ENCODE results near the gene ARL13B. TPM values are rescaled to one million over a fixed set of nuclear protein-coding genes. Genes with fewer than 3 reads are reported as not detected.
"Not testable (repeated sequence)": the region's sequence is repeated elsewhere in the genome, so short reads cannot be mapped to it uniquely, and the experiment has no call there.

ARL13B gene
- total and polyA plus RNA-seq, 9 donors: 6.2 to 16.3 (median 11.8) TPM

DNA sequence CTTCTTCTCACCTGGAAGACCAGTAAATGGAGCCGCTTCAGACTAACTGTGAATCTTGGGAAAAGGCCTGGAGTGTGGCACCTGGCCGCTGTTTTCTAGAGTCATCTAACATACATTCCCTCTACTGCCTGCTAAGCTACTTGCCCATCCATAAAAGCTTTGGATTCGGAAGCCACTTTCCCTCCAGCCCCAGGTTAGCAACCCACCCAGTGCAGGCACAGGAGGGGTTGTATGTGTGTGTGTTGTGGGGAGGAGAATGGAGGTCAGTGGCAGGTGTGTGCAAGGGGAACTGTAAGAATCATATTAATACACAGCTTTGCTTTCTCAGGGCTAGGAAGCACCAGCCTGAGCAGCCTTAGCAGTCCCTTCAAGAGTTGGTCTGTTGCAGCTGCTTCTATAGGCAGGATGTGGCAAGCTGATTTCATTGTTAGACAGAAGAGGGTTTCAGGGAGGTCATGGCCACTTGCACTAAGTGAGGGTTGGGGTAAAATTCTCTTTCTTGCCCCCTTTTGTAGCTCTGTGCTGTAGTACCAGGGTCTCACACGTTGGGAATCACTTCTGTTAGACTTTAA lies 91.8 kb downstream of the ARL13B start:
- Histone ChIP-seq H3K4me1 (ENCODE audit: insufficient read depth) (peaks cover 2% of the 10 kb centered on the region), H3K27ac (no peak overlapping the region), H3K36me3 (no peaks in the 10 kb centered on the region), H3K9me3 (no peaks in the 10 kb centered on the region), H3K27me3 (no peaks in the 10 kb centered on the region), H3K4me3 (no peak overlapping the region)
- no peak for TF ChIP-seq EP300 (IDR thresholded peaks at IDR 0.05)
- WGBS, 3 donors: 84 to 89% (median 89%) methylated on average over 4 of the region's 4 CpGs
- intact Hi-C loops (cut with DNase I): no loop called here
- DNase-seq: no peak

GRCh38 chr3:94076055-94076454 lies 96.1 kb downstream of the ARL13B start:
- H3K27me3 ChIP-seq: no peaks in the 10 kb centered on the region
- intact Hi-C loops (cut with DNase I): no loop called here
- H3K36me3 ChIP-seq: no peaks in the 10 kb centered on the region
- no peak for DNase-seq
- TF ChIP-seq, protein P1, sequence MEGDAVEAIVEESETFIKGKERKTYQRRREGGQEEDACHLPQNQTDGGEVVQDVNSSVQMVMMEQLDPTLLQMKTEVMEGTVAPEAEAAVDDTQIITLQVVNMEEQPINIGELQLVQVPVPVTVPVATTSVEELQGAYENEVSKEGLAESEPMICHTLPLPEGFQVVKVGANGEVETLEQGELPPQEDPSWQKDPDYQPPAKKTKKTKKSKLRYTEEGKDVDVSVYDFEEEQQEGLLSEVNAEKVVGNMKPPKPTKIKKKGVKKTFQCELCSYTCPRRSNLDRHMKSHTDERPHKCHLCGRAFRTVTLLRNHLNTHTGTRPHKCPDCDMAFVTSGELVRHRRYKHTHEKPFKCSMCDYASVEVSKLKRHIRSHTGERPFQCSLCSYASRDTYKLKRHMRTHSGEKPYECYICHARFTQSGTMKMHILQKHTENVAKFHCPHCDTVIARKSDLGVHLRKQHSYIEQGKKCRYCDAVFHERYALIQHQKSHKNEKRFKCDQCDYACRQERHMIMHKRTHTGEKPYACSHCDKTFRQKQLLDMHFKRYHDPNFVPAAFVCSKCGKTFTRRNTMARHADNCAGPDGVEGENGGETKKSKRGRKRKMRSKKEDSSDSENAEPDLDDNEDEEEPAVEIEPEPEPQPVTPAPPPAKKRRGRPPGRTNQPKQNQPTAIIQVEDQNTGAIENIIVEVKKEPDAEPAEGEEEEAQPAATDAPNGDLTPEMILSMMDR (IDR thresholded peaks at IDR 0.05): no peak
- TF ChIP-seq POLR2A (IDR thresholded peaks at IDR 0.05) (no peak), EP300 (IDR thresholded peaks at IDR 0.05) (no peak)
- WGBS, 3 donors: 93 to 97% (median 94%) methylated on average over 3 of the region's 3 CpGs
- no peak overlapping the region for H3K4me3 ChIP-seq
- no peak overlapping the region for H3K27ac ChIP-seq
- no peaks in the 10 kb centered on the region for H3K9me3 ChIP-seq
- no peaks in the 10 kb centered on the region for H3K4me1 ChIP-seq (ENCODE audit: insufficient read depth)

- DNase-seq; intact Hi-C loops (cut with DNase I); H3K9me3 ChIP-seq; H3K4me1 ChIP-seq (ENCODE audit: insufficient read depth); H3K4me3 ChIP-seq; H3K27ac ChIP-seq; H3K36me3 ChIP-seq; H3K27me3 ChIP-seq: not testable (repeated sequence)
- WGBS, 3 donors: 91 to 100% (median 97%) methylated on average over 5 of the region's 5 CpGs
Observed at GRCh38 chr3:94080552-94080951, 100.6 kb downstream of the ARL13B start.

DNA sequence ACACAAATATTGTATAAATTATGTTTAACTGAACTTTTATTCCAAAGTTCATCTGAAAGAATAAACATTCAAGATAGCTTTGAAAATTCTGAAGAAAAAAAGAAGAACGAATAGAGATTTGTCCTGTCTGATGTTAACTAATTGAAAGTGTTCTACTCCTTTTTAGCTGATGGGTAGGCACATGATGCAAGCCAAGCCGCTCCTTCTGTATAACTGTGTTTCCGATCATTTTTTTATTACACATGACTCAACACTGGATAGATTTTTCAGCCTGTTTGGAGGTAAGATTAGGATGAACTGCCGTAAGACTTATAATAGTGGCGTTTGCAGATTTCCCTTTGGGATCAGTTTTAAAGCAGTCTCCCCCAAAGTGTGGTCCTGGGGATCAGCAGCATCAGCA lies 101.9 kb downstream of the ARL13B start:
- intact Hi-C loops (cut with DNase I): no loop called here
- no peak for TF ChIP-seq EP300 (IDR thresholded peaks at IDR 0.05)
- no peak for TF ChIP-seq POLR2A (IDR thresholded peaks at IDR 0.05)
- TF ChIP-seq, protein P1 (IDR thresholded peaks at IDR 0.05): no peak
- Histone ChIP-seq H3K4me3 (no peak overlapping the region), H3K36me3 (no peaks in the 10 kb centered on the region), H3K27ac (no peak overlapping the region), H3K27me3 (no peaks in the 10 kb centered on the region), H3K9me3 (no peaks in the 10 kb centered on the region), H3K4me1 (ENCODE audit: insufficient read depth) (no peaks in the 10 kb centered on the region)
- no peak for DNase-seq
- WGBS, 3 donors: 75 to 89% (median 89%) methylated on average over 5 of the region's 5 CpGs

GRCh38 chr3:94082391-94082937 lies 102.5 kb downstream of the ARL13B start:
- TF ChIP-seq, protein P1 (IDR thresholded peaks at IDR 0.05): no peak
- no peak for TF ChIP-seq EP300 (IDR thresholded peaks at IDR 0.05)
- TF ChIP-seq POLR2A (IDR thresholded peaks at IDR 0.05): no peak

More at GRCh38 chr3:94082391-94082937, 102.5 kb downstream of the ARL13B start:
- Histone ChIP-seq H3K9me3 (no peaks in the 10 kb centered on the region), H3K4me3 (no peak overlapping the region), H3K4me1 (ENCODE audit: insufficient read depth) (no peaks in the 10 kb centered on the region), H3K27ac (no peak overlapping the region), H3K27me3 (no peaks in the 10 kb centered on the region), H3K36me3 (no peaks in the 10 kb centered on the region)
- WGBS, 3 donors: 61 to 79% (median 74%) methylated on average over 8 of the region's 8 CpGs
- intact Hi-C loops (cut with DNase I): no loop called here
- DNase-seq: no peak

Measured in ovary (tissue), 9 donors.